Keratinocyte (primary cell): ENCODE measurements around the gene GP5. TPM values are rescaled to one million over a fixed set of nuclear protein-coding genes. Genes with fewer than 3 reads are reported as not detected.

Experiments used
- DNase-seq: peaks from one replicate; pipeline ENCODE4 v3.0.0-alpha.2; 2011; ENCODE audit warnings: low read depth, missing footprints, low spot score
- FAIRE-seq: peaks from 2 replicates; lab custom pipeline; 2011; peaks lifted over from hg19 to GRCh38; lab: Jason Lieb, UNC
- H2AFZ ChIP-seq: 2 replicates; pipeline ENCODE4 v1.6.0; 2012; ENCODE audit warnings: low read length, control low read depth, inconsistent platforms; ENCODE audit not compliant: control insufficient read depth
- H3K27ac ChIP-seq: 2 replicates; pipeline ENCODE4 v1.5.1; 2011; ENCODE audit warnings: low read length; ENCODE audit not compliant: control insufficient read depth, insufficient read depth
- H3K27me3 ChIP-seq: 3 replicates; pipeline ENCODE4 v1.6.0; 2011; ENCODE audit warnings: low read length; ENCODE audit not compliant: control insufficient read depth, insufficient read depth; ENCODE audit errors: extremely low read depth
- H3K36me3 ChIP-seq, 2 experiments: 2 replicates in 1 of 2; 3 replicates in 1 of 2; pipeline ENCODE4 v1.5.1; 2011; ENCODE audit warnings: low read length in 2 of 2, mild to moderate bottlenecking in 1 of 2; ENCODE audit not compliant: control insufficient read depth in 2 of 2, insufficient read depth in 2 of 2; ENCODE audit errors: extremely low read depth in 1 of 2
- H3K4me1 ChIP-seq: 3 replicates; pipeline ENCODE4 v1.5.1; 2011; ENCODE audit warnings: low read length; ENCODE audit not compliant: control insufficient read depth, insufficient read depth; ENCODE audit errors: extremely low read depth
- H3K4me2 ChIP-seq: 3 replicates; pipeline ENCODE4 v1.6.0; 2011; ENCODE audit warnings: low read depth, low read length; ENCODE audit not compliant: control insufficient read depth, insufficient read depth; ENCODE audit errors: extremely low read depth
- H3K4me3 ChIP-seq, 3 experiments: fragments of 200-600 bp in 1 of 3; sonication (generic) in 1 of 3; 2 replicates in 2 of 3; 3 replicates in 1 of 3; pipeline ENCODE4 v1.5.1; 2011 to 2016; ENCODE audit warnings: low read length in 3 of 3, mild to moderate bottlenecking in 3 of 3, control low read depth in 2 of 3, inconsistent platforms in 1 of 3, low read depth in 1 of 3, mixed read lengths in 1 of 3, mixed run types in 1 of 3, moderate library complexity in 1 of 3; ENCODE audit not compliant: control insufficient read depth in 2 of 3, insufficient read depth in 2 of 3; ENCODE audit errors: extremely low read depth in 1 of 3
- H3K79me2 ChIP-seq: 2 replicates; pipeline ENCODE4 v1.6.0; 2012; ENCODE audit warnings: low read length; ENCODE audit not compliant: control insufficient read depth, insufficient read depth
- H3K9ac ChIP-seq: 3 replicates; pipeline ENCODE4 v1.6.0; 2011; ENCODE audit warnings: low read length; ENCODE audit not compliant: control insufficient read depth, insufficient read depth; ENCODE audit errors: extremely low read depth
- H3K9me1 ChIP-seq: 3 replicates; pipeline ENCODE4 v1.6.0; 2011; ENCODE audit warnings: low read length; ENCODE audit not compliant: control insufficient read depth, insufficient read depth; ENCODE audit errors: extremely low read depth
- H3K9me3 ChIP-seq: 2 replicates; pipeline ENCODE4 v1.5.1; 2012; ENCODE audit warnings: low read depth, low read length; ENCODE audit not compliant: control insufficient read depth
- H4K20me1 ChIP-seq: 3 replicates; pipeline ENCODE4 v1.6.0; 2011; ENCODE audit warnings: low read length; ENCODE audit not compliant: control insufficient read depth, insufficient read depth; ENCODE audit errors: extremely low read depth
- EZH2 ChIP-seq: IDR thresholded peaks from one replicate; pipeline ENCODE4 v1.6.1; 2012; ENCODE audit warnings: inconsistent platforms, mild to moderate bottlenecking, low read length, moderate library complexity
- dilution Hi-C: fragments of 300-500 bp; cut with MboI; formaldehyde crosslinking; loops from one replicate; pipeline ENCODE4 v1.7.0; 2020; ENCODE audit warnings: low sequenced_read_pairs; ENCODE audit not compliant: extremely low pct_ligation_motif_present
- polyA plus RNA-seq, 5 experiments: library from polyadenylated mRNA; depleted of rRNA in 3 of 5; stranded (reverse) in 3 of 5; stranded (forward) in 1 of 5; unstranded in 1 of 5; fragments of >200 nt; gene quantifications; 1 replicate in 1 of 5; 2 replicates in 3 of 5; 3 replicates in 1 of 5; pipeline versions ENCODE4 v1.2.1 to v1.2.3, GENCODE V29; 2011 to 2012; ENCODE audit warnings: missing spikeins in 2 of 5, low read depth in 1 of 5, low replicate concordance in 1 of 5
- TF ChIP-seq, protein P1 (sequence below), 3 experiments: IDR thresholded peaks in 1 of 3; conservative IDR thresholded peaks in 1 of 3; optimal IDR thresholded peaks in 1 of 3; 2 replicates in 2 of 3; 3 replicates in 1 of 3; pipeline versions ENCODE3 to v1.5.1; 2011; ENCODE audit warnings: low read length in 3 of 3, mild to moderate bottlenecking in 3 of 3, moderate library complexity in 2 of 3, control low read depth in 1 of 3, inconsistent platforms in 1 of 3; ENCODE audit not compliant: insufficient read depth in 2 of 3; ENCODE audit errors: extremely low read depth in 1 of 3

Gene GP5
- polyA plus RNA-seq, 1 donor (not counting 4 experiments of a cell fraction or from before 2014, with no cell fraction given): 0.04 TPM

DNA sequence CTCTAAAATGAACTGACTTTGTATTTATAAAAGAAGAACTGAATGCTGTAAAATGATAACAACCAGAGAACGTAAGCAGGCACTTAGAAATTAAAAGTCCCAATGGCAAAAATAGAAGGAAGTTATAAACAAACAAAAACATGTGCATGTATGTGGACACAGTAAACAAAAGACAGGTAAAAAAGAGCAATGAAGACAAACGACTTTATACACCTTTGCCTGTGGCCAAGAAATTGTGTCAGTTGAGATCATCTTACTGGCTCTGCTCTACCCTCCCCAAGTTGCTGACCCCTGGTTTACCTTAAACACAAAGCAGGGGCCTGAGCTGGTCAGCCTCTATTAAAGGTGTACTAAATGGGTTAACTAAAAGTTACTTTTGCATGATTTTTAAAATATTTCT lies 41.7 kb upstream of the GP5 start:
- H3K36me3 ChIP-seq: peaks cover 16 to 27% of the 10 kb centered on the region in 2 experiments
- no peak overlapping the region for H3K9ac ChIP-seq
- dilution Hi-C loops: no loop called here
- H3K4me1 ChIP-seq: no peaks in the 10 kb centered on the region
- H3K27me3 ChIP-seq: no peaks in the 10 kb centered on the region
- H3K4me3 ChIP-seq: no peak overlapping the region
- DNase-seq (no peak), FAIRE-seq (no peak)
- no peak overlapping the region for H3K4me2 ChIP-seq
- H3K9me3 ChIP-seq: no peaks in the 10 kb centered on the region
- no peak overlapping the region for H2AFZ ChIP-seq
- H3K79me2 ChIP-seq: no peaks in the 10 kb centered on the region
- H4K20me1 ChIP-seq: no peaks in the 10 kb centered on the region
- H3K27ac ChIP-seq: no peak overlapping the region
- TF ChIP-seq, protein P1, sequence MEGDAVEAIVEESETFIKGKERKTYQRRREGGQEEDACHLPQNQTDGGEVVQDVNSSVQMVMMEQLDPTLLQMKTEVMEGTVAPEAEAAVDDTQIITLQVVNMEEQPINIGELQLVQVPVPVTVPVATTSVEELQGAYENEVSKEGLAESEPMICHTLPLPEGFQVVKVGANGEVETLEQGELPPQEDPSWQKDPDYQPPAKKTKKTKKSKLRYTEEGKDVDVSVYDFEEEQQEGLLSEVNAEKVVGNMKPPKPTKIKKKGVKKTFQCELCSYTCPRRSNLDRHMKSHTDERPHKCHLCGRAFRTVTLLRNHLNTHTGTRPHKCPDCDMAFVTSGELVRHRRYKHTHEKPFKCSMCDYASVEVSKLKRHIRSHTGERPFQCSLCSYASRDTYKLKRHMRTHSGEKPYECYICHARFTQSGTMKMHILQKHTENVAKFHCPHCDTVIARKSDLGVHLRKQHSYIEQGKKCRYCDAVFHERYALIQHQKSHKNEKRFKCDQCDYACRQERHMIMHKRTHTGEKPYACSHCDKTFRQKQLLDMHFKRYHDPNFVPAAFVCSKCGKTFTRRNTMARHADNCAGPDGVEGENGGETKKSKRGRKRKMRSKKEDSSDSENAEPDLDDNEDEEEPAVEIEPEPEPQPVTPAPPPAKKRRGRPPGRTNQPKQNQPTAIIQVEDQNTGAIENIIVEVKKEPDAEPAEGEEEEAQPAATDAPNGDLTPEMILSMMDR (optimal IDR thresholded peaks at IDR 0.05 in 1 of 3, IDR thresholded peaks at IDR 0.05 in 1 of 3, conservative IDR thresholded peaks at IDR 0.05 in 1 of 3; ENCODE audit: extremely low read depth in 1 of 3, insufficient read depth in 2 of 3, low read length in 3 of 3): no peak
- no peaks in the 10 kb centered on the region for H3K9me1 ChIP-seq

GRCh38 chr3:194439881-194440550 lies 41.0 kb upstream of the GP5 start:
- H2AFZ ChIP-seq: no peak overlapping the region
- H3K9ac ChIP-seq: no peak overlapping the region
- no peaks in the 10 kb centered on the region for H3K27me3 ChIP-seq
- peaks cover 18 to 29% of the 10 kb centered on the region in 2 experiments for H3K36me3 ChIP-seq
- H3K79me2 ChIP-seq: no peaks in the 10 kb centered on the region
- no peaks in the 10 kb centered on the region for H3K9me1 ChIP-seq
- H3K9me3 ChIP-seq: no peaks in the 10 kb centered on the region
- DNase-seq: no peak
- TF ChIP-seq, protein P1 (optimal IDR thresholded peaks at IDR 0.05 in 1 of 3, IDR thresholded peaks at IDR 0.05 in 1 of 3, conservative IDR thresholded peaks at IDR 0.05 in 1 of 3; ENCODE audit: extremely low read depth in 1 of 3, insufficient read depth in 2 of 3, low read length in 3 of 3): no peak
- no peak for TF ChIP-seq EZH2
- no peak overlapping the region for H3K4me2 ChIP-seq
- FAIRE-seq: peak; percentile 34
- dilution Hi-C loops: no loop called here
- no peaks in the 10 kb centered on the region for H3K4me1 ChIP-seq
- no peaks in the 10 kb centered on the region for H4K20me1 ChIP-seq
- H3K4me3 ChIP-seq: no peak overlapping the region
- H3K27ac ChIP-seq: no peak overlapping the region
